ENCODE measurements around the gene TOB1.
A peak's percentile ranks its signal among the peaks of the same experiment; 100 is the strongest.

Gene TOB1

GRCh38 chr17:50875074-50875473 is 8.9 kb upstream of the TOB1 start:
- Histone ChIP-seq H3K4me2 (peak overlapping the region in 4 of 11 experiments; percentile 4 to 19 (median 13); a peak in 2 of 22 replicates), H3K4me1 (peaks cover 32 to 41% (median 35%) of the 10 kb centered on the region in 10 experiments), H3K27ac (no peak overlapping the region), H3K27me3 (no peaks in the 10 kb centered on the region), H3K4me3 (no peak overlapping the region), H3K9ac (no peak overlapping the region), H4K20me1 (no peaks in the 10 kb centered on the region), H3K36me3 (peaks cover 0 to 4% (median 0%) of the 10 kb centered on the region in 11 experiments; a peak in 1 of 22 replicates), H3K9me3 (replicated peaks in 1 of 11) (peaks cover 11 to 16% (median 12%) of the 10 kb centered on the region in 11 experiments)
- TF ChIP-seq Cebpa-rat (IDR thresholded peaks at IDR 0.05), result no peak

GRCh38 chr17:50872710-50873424 is 6.7 kb upstream of the TOB1 start:
- TF ChIP-seq Cebpa-rat (IDR thresholded peaks at IDR 0.05), result 0 out of 22 replicates have a peak, but pooled peaks of 1 of the 11 experiments have one; percentile 16
- Histone ChIP-seq H3K27ac (peak overlapping the region; percentile 16 to 77 (median 63); a peak in 20 of 22 replicates), H3K4me1 (peaks cover 43 to 63% (median 53%) of the 10 kb centered on the region in 10 experiments), H3K9ac (peak overlapping the region in 6 of 11 experiments; percentile 10 to 35 (median 30); a peak in 3 of 22 replicates), H3K9me3 (replicated peaks in 1 of 11) (no peaks in the 10 kb centered on the region), H3K36me3 (no peaks in the 10 kb centered on the region), H3K27me3 (no peaks in the 10 kb centered on the region), H3K4me3 (no peak overlapping the region), H3K4me2 (peak overlapping the region; percentile 74 to 90 (median 81)), H4K20me1 (no peaks in the 10 kb centered on the region)

GRCh38 chr17:50871898-50872297 is 5.7 kb upstream of the TOB1 start:
- Histone ChIP-seq H3K4me3 (0 out of 20 replicates have a peak overlapping the region, but pooled peaks of 1 of the 10 experiments have one; percentile 20), H3K27ac (peak overlapping the region in 8 of 11 experiments; percentile 55 to 77 (median 66); a peak in 13 of 22 replicates), H3K27me3 (no peaks in the 10 kb centered on the region), H3K9ac (peak overlapping the region in 4 of 11 experiments; percentile 10 to 53 (median 26); a peak in 1 of 22 replicates), H3K9me3 (replicated peaks in 1 of 11) (no peaks in the 10 kb centered on the region), H3K4me1 (peaks cover 43 to 64% (median 53%) of the 10 kb centered on the region in 10 experiments), H4K20me1 (no peaks in the 10 kb centered on the region), H3K4me2 (peak overlapping the region; percentile 74 to 90 (median 81)), H3K36me3 (no peaks in the 10 kb centered on the region)
- TF ChIP-seq Cebpa-rat (IDR thresholded peaks at IDR 0.05), result no peak

GRCh38 chr17:50871364-50871763 is 5.2 kb upstream of the TOB1 start:
- no peaks in the 10 kb centered on the region for H3K9me3 ChIP-seq (replicated peaks in 1 of 11)
- no peaks in the 10 kb centered on the region for H3K36me3 ChIP-seq
- peak overlapping the region; percentile 74 to 90 (median 81) for H3K4me2 ChIP-seq
- TF ChIP-seq Cebpa-rat (IDR thresholded peaks at IDR 0.05), result no peak
- H3K4me3 ChIP-seq, result peak overlapping the region in 4 of 10 experiments; percentile 20 to 37 (median 32); a peak in 6 of 20 replicates
- peak overlapping the region in 9 of 11 experiments; percentile 13 to 68 (median 59); a peak in 15 of 22 replicates for H3K27ac ChIP-seq
- H3K27me3 ChIP-seq, result no peaks in the 10 kb centered on the region
- peak overlapping the region in 10 of 11 experiments; percentile 7 to 57 (median 41); a peak in 13 of 22 replicates for H3K9ac ChIP-seq
- no peaks in the 10 kb centered on the region for H4K20me1 ChIP-seq
- peaks cover 43 to 64% (median 53%) of the 10 kb centered on the region in 10 experiments for H3K4me1 ChIP-seq

- Histone ChIP-seq H3K36me3 (peaks cover 0 to 4% (median 2%) of the 10 kb centered on the region in 11 experiments; a peak in 12 of 22 replicates), H3K4me2 (peak overlapping the region; percentile 87 to 97 (median 90); a peak in 20 of 22 replicates), H3K27me3 (no peaks in the 10 kb centered on the region), H3K9me3 (replicated peaks in 1 of 11) (no peaks in the 10 kb centered on the region), H3K4me3 (peak overlapping the region in 8 of 10 experiments; percentile 71 to 98 (median 92); a peak in 9 of 20 replicates), H3K9ac (peak overlapping the region in 8 of 11 experiments; percentile 85 to 97 (median 96); a peak in 11 of 22 replicates), H3K27ac (peak overlapping the region in 5 of 11 experiments; percentile 90 to 97 (median 94); a peak in 6 of 22 replicates), H3K4me1 (peaks cover 51 to 69% (median 61%) of the 10 kb centered on the region in 10 experiments), H4K20me1 (peaks cover 12 to 25% (median 23%) of the 10 kb centered on the region in 11 experiments; a peak in 19 of 22 replicates)
- TF ChIP-seq Cebpa-rat (IDR thresholded peaks at IDR 0.05), result no peak
Measured at GRCh38 chr17:50868602-50869001, 2.4 kb upstream of the TOB1 start.

- Histone ChIP-seq H3K4me2 (peak overlapping the region; percentile 87 to 97 (median 90)), H4K20me1 (peaks cover 17 to 30% (median 28%) of the 10 kb centered on the region in 11 experiments), H3K4me3 (peak overlapping the region; percentile 71 to 98 (median 92)), H3K9ac (peak overlapping the region; percentile 85 to 97 (median 95)), H3K36me3 (peaks cover 2 to 9% (median 7%) of the 10 kb centered on the region in 11 experiments; a peak in 20 of 22 replicates), H3K27me3 (no peaks in the 10 kb centered on the region), H3K9me3 (replicated peaks in 1 of 11) (no peaks in the 10 kb centered on the region), H3K4me1 (peaks cover 53 to 69% (median 61%) of the 10 kb centered on the region in 10 experiments), H3K27ac (peak overlapping the region; percentile 86 to 98 (median 94))
- no peak for TF ChIP-seq Cebpa-rat (IDR thresholded peaks at IDR 0.05)
Measured at GRCh38 chr17:50868140-50868438, 1.9 kb upstream of the TOB1 start.

GRCh38 chr17:50867363-50868139 is 1.4 kb upstream of the TOB1 start:
- H3K4me1 ChIP-seq, result peaks cover 53 to 69% (median 60%) of the 10 kb centered on the region in 10 experiments
- peak overlapping the region; percentile 85 to 97 (median 95) for H3K9ac ChIP-seq
- H3K36me3 ChIP-seq, result peaks cover 7 to 14% (median 12%) of the 10 kb centered on the region in 11 experiments; a peak in 20 of 22 replicates
- H4K20me1 ChIP-seq, result peaks cover 22 to 35% (median 33%) of the 10 kb centered on the region in 11 experiments
- H3K27me3 ChIP-seq, result no peaks in the 10 kb centered on the region
- H3K27ac ChIP-seq, result peak overlapping the region; percentile 86 to 98 (median 94)
- peak overlapping the region; percentile 87 to 97 (median 90) for H3K4me2 ChIP-seq
- no peaks in the 10 kb centered on the region for H3K9me3 ChIP-seq (replicated peaks in 1 of 11)
- H3K4me3 ChIP-seq, result peak overlapping the region; percentile 71 to 98 (median 92)
- no peak for TF ChIP-seq Cebpa-rat (IDR thresholded peaks at IDR 0.05)

GRCh38 chr17:50866950-50867362 is 802 bp upstream of the TOB1 start:
- H3K36me3 ChIP-seq, result peaks cover 9 to 20% (median 14%) of the 10 kb centered on the region in 11 experiments; a peak in 21 of 22 replicates
- H4K20me1 ChIP-seq, result peaks cover 25 to 40% (median 36%) of the 10 kb centered on the region in 11 experiments
- H3K4me3 ChIP-seq, result peak overlapping the region; percentile 71 to 98 (median 92)
- TF ChIP-seq Cebpa-rat (IDR thresholded peaks at IDR 0.05), result no peak
- peak overlapping the region; percentile 85 to 97 (median 95) for H3K9ac ChIP-seq
- H3K27me3 ChIP-seq, result no peaks in the 10 kb centered on the region
- peaks cover 48 to 64% (median 55%) of the 10 kb centered on the region in 10 experiments for H3K4me1 ChIP-seq
- no peaks in the 10 kb centered on the region for H3K9me3 ChIP-seq (replicated peaks in 1 of 11)
- H3K4me2 ChIP-seq, result peak overlapping the region; percentile 87 to 97 (median 90)
- H3K27ac ChIP-seq, result peak overlapping the region; percentile 86 to 98 (median 94)
